ENCODE data around the gene NALCN.

GRCh38 chr13:101325423-101325822, 90.9 kb downstream of the NALCN start:
- TF ChIP-seq POLR2AphosphoS5 (IDR thresholded peaks at IDR 0.05) (no peak), CTCF (IDR thresholded peaks at IDR 0.05) (no peak), POLR2A (IDR thresholded peaks at IDR 0.05) (no peak)

Measured in prostate gland (tissue), 2 donors.